H1 (cell line): Measurements from ENCODE around the gene PCDH19.

ENCODE experiments used
- CEBPB ChIP-seq: IDR thresholded peaks from 2 replicates; pipeline ENCODE4 v1.6.1; 2012; ENCODE audit warnings: low read depth, low read length
- EP300 ChIP-seq, 2 experiments: IDR thresholded peaks; 1 replicate in 1 of 2; 2 replicates in 1 of 2; pipeline ENCODE4 v1.6.1; 2011 to 2012; ENCODE audit warnings: low read depth in 2 of 2, low read length in 2 of 2, mild to moderate bottlenecking in 2 of 2, borderline replicate concordance in 1 of 2, inconsistent platforms in 1 of 2, moderate library complexity in 1 of 2
- GABPA ChIP-seq: IDR thresholded peaks from 2 replicates; pipeline ENCODE4 v1.6.1; 2011; ENCODE audit warnings: mild to moderate bottlenecking, low read length, moderate library complexity, borderline replicate concordance; ENCODE audit not compliant: insufficient read depth
- GTF2F1 ChIP-seq: IDR thresholded peaks from 2 replicates; pipeline ENCODE4 v1.6.1; 2012; ENCODE audit warnings: low read depth, low read length, improper control_type of control experiment, borderline replicate concordance
- MAFK ChIP-seq: IDR thresholded peaks from 2 replicates; pipeline ENCODE4 v1.6.1; 2012; ENCODE audit warnings: low read depth, mild to moderate bottlenecking, improper control_type of control experiment, low read length
- POLR2A ChIP-seq, 2 experiments: IDR thresholded peaks; 1 replicate in 1 of 2; 2 replicates in 1 of 2; pipeline ENCODE4 v1.6.1; 2011; ENCODE audit warnings: low read depth in 2 of 2, low read length in 2 of 2, mild to moderate bottlenecking in 2 of 2; ENCODE audit errors: control extremely low read depth in 1 of 2
- POLR2AphosphoS5 ChIP-seq: IDR thresholded peaks from 2 replicates; pipeline ENCODE4 v1.6.1; 2011; ENCODE audit warnings: low read depth, low read length
- RFX5 ChIP-seq: IDR thresholded peaks from 2 replicates; pipeline ENCODE4 v1.6.1; 2011; ENCODE audit warnings: low read depth, low read length, improper control_type of control experiment, borderline replicate concordance
- SIRT6 ChIP-seq: IDR thresholded peaks from one replicate; pipeline ENCODE4 v1.7.1; 2012; ENCODE audit warnings: low read length, inconsistent platforms
- SP1 ChIP-seq: IDR thresholded peaks from 2 replicates; pipeline ENCODE4 v1.6.1; 2011; ENCODE audit warnings: low read depth, low read length
- TBP ChIP-seq: IDR thresholded peaks from 2 replicates; pipeline ENCODE4 v1.6.1; 2011; ENCODE audit warnings: low read depth, low read length, improper control_type of control experiment
- TF ChIP-seq, protein P1 (sequence below), 3 experiments: IDR thresholded peaks; 1 replicate in 2 of 3; 2 replicates in 1 of 3; pipeline versions ENCODE4 v1.5.1 to v1.6.1; 2011; ENCODE audit warnings: low read length in 3 of 3, mild to moderate bottlenecking in 3 of 3, inconsistent platforms in 2 of 3, low read depth in 1 of 3, moderate library complexity in 1 of 3; ENCODE audit not compliant: insufficient read depth in 1 of 3; ENCODE audit errors: control extremely low read depth in 1 of 3
- TF ChIP-seq, protein P2 (sequence below): IDR thresholded peaks from 2 replicates; pipeline ENCODE4 v1.6.1; 2011; ENCODE audit warnings: low read length, improper control_type of control experiment
- TF ChIP-seq, protein P3 (sequence below): IDR thresholded peaks from 2 replicates; pipeline ENCODE4 v1.6.1; 2012; ENCODE audit warnings: inconsistent platforms

GRCh38 chrX:100413229-100413628 is 3.2 kb upstream of the PCDH19 start:
- TF ChIP-seq TBP, result no peak
- no peak for TF ChIP-seq CEBPB
- TF ChIP-seq POLR2A (IDR thresholded peaks at IDR 0.05; ENCODE audit: control extremely low read depth in 1 of 2, low read depth in 2 of 2, low read length in 2 of 2), result no peak
- no peak for TF ChIP-seq GTF2F1
- no peak for TF ChIP-seq SIRT6
- no peak for TF ChIP-seq RFX5
- TF ChIP-seq SP1, result no peak
- TF ChIP-seq, protein P1, sequence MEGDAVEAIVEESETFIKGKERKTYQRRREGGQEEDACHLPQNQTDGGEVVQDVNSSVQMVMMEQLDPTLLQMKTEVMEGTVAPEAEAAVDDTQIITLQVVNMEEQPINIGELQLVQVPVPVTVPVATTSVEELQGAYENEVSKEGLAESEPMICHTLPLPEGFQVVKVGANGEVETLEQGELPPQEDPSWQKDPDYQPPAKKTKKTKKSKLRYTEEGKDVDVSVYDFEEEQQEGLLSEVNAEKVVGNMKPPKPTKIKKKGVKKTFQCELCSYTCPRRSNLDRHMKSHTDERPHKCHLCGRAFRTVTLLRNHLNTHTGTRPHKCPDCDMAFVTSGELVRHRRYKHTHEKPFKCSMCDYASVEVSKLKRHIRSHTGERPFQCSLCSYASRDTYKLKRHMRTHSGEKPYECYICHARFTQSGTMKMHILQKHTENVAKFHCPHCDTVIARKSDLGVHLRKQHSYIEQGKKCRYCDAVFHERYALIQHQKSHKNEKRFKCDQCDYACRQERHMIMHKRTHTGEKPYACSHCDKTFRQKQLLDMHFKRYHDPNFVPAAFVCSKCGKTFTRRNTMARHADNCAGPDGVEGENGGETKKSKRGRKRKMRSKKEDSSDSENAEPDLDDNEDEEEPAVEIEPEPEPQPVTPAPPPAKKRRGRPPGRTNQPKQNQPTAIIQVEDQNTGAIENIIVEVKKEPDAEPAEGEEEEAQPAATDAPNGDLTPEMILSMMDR (IDR thresholded peaks at IDR 0.05; ENCODE audit: control extremely low read depth in 1 of 3, insufficient read depth in 1 of 3, low read depth in 1 of 3, low read length in 3 of 3), result peak in 2 of 3 experiments; percentile 22 to 40; a peak in 3 of 4 replicates
- TF ChIP-seq MAFK, result no peak
- no peak for TF ChIP-seq POLR2AphosphoS5
- TF ChIP-seq, protein P2, sequence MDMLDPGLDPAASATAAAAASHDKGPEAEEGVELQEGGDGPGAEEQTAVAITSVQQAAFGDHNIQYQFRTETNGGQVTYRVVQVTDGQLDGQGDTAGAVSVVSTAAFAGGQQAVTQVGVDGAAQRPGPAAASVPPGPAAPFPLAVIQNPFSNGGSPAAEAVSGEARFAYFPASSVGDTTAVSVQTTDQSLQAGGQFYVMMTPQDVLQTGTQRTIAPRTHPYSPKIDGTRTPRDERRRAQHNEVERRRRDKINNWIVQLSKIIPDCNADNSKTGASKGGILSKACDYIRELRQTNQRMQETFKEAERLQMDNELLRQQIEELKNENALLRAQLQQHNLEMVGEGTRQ, result no peak
- TF ChIP-seq, protein P3, sequence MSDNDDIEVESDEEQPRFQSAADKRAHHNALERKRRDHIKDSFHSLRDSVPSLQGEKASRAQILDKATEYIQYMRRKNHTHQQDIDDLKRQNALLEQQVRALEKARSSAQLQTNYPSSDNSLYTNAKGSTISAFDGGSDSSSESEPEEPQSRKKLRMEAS, result no peak
- no peak for TF ChIP-seq GABPA
- no peak for TF ChIP-seq EP300 (IDR thresholded peaks at IDR 0.05; ENCODE audit: borderline replicate concordance in 1 of 2, low read depth in 2 of 2, low read length in 2 of 2)
